ENCODE results near the gene B4GALT3.

B4GALT3 gene

DNA sequence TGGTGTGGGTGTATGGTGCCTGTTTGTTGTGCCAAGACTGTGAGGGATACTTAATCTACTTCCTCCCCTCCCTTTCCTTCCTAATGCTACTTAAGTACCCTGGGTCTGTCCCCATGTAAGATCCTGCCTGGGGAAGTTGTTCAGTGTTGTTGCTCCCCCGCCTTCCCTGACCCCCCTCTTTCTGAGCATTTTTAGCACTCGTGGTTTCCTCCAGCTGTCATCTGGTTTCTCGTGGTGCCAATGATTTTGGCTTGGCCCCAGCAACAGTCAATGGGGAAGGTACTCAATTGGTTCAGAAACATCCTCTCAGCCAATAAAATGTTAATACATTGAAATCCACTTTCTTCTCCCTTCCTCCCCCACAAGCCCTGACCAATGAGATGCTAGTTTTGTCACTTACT is 8.0 kb upstream of the B4GALT3 start:
- Histone ChIP-seq H3K4me1 (ENCODE audit: control insufficient read depth, insufficient read depth, low read length, poor library complexity, severe bottlenecking) (no peaks in the 10 kb centered on the region), H3K4me3 (ENCODE audit: extremely low read depth, insufficient read depth, low read length, poor library complexity, severe bottlenecking) (no peak overlapping the region), H3K9me3 (ENCODE audit: control insufficient read depth, low read length) (no peaks in the 10 kb centered on the region), H3K27ac (ENCODE audit: low read depth, low read length, severe bottlenecking) (no peak overlapping the region), H3K36me3 (ENCODE audit: control insufficient read depth, insufficient read depth, low read length) (no peaks in the 10 kb centered on the region)
- WGBS, 2 experiments (ENCODE audit: insufficient coverage in 2 of 2) = 58 to 60% methylated on average over 2 to 3 of the region's 3 CpGs

GRCh38 chr1:161182214-161182613 is 4.9 kb upstream of the B4GALT3 start:
- Histone ChIP-seq H3K36me3 (ENCODE audit: control insufficient read depth, insufficient read depth, low read length) (no peaks in the 10 kb centered on the region), H3K9me3 (ENCODE audit: control insufficient read depth, low read length) (no peaks in the 10 kb centered on the region), H3K4me1 (ENCODE audit: control insufficient read depth, insufficient read depth, low read length, poor library complexity, severe bottlenecking) (no peaks in the 10 kb centered on the region), H3K4me3 (ENCODE audit: extremely low read depth, insufficient read depth, low read length, poor library complexity, severe bottlenecking) (no peak overlapping the region), H3K27ac (ENCODE audit: low read depth, low read length, severe bottlenecking) (no peak overlapping the region)
- 86% methylated on average over 1 of the region's 1 CpG for WGBS, 2 experiments (ENCODE audit: insufficient coverage in 2 of 2)

DNA sequence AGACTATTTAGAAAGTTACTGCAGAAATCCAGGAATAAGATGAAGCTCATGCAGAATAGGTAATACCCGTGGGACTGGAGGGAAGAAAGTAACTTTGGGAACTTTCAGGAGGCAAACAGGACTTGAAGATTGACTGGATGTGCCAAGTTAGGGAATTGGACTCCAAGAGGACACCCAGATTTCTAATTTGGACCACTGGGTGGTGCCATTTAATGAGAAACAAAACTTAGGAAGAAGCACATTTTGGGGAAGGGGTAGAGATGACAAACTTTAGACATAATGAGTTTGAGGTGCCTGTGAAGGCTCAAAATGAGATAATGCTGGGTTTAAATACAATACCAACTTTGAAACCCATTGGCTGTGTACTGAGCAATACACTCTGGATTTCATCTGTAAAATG is 3.3 kb upstream of the B4GALT3 start:
- no peak overlapping the region for H3K4me3 ChIP-seq (ENCODE audit: extremely low read depth, insufficient read depth, low read length, poor library complexity, severe bottlenecking)
- H3K36me3 ChIP-seq (ENCODE audit: control insufficient read depth, insufficient read depth, low read length) = peaks cover 3% of the 10 kb centered on the region
- WGBS, 2 experiments (ENCODE audit: insufficient coverage in 2 of 2) = 38 to 85% methylated on average over 1 of the region's 1 CpG
- no peaks in the 10 kb centered on the region for H3K9me3 ChIP-seq (ENCODE audit: control insufficient read depth, low read length)
- peaks cover 6% of the 10 kb centered on the region for H3K4me1 ChIP-seq (ENCODE audit: control insufficient read depth, insufficient read depth, low read length, poor library complexity, severe bottlenecking)
- H3K27ac ChIP-seq (ENCODE audit: low read depth, low read length, severe bottlenecking) = no peak overlapping the region

DNA sequence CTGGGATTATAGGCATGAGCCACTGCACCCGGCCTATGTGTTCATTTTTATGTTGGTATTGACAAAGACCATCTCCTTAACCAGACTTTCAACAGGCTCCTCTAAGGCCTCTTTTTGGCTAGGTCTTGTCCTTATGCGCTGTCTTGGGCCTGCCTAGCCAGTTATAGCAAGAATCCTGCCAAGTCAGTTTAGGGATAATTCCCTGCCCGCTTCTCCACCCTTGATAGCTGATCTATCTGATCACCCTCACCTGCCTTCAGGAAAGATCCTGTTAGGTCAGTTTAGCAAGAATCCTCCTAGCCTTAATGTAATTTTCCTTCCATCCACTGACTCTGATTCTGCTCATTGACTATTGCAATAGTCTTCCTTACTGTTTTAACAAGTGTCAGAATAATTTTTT is 2.4 kb upstream of the B4GALT3 start:
- WGBS, 2 experiments (ENCODE audit: insufficient coverage in 2 of 2) = 91 to 100% methylated on average over 2 to 3 of the region's 3 CpGs
- peaks cover 6% of the 10 kb centered on the region for H3K4me1 ChIP-seq (ENCODE audit: control insufficient read depth, insufficient read depth, low read length, poor library complexity, severe bottlenecking)
- peaks cover 11% of the 10 kb centered on the region for H3K36me3 ChIP-seq (ENCODE audit: control insufficient read depth, insufficient read depth, low read length)
- H3K27ac ChIP-seq (ENCODE audit: low read depth, low read length, severe bottlenecking) = no peak overlapping the region
- H3K9me3 ChIP-seq (ENCODE audit: control insufficient read depth, low read length) = no peaks in the 10 kb centered on the region
- no peak overlapping the region for H3K4me3 ChIP-seq (ENCODE audit: extremely low read depth, insufficient read depth, low read length, poor library complexity, severe bottlenecking)

DNA sequence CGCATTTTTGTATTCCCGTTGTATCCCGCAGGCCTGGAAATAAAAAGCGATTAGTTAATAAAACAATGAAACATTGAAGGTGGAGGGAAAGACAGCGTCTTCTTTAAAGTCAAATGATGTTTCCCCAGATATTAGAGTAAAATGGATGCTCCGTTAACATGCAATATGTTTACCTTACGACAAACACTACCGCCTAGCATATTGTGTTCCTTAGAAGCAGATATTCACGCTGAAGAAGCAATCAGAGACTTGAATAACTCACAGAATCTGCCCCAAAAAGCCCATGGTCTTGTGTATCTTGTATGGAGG is 583 bp upstream of the B4GALT3 start:
- H3K4me3 ChIP-seq (ENCODE audit: extremely low read depth, insufficient read depth, low read length, poor library complexity, severe bottlenecking) = peak overlapping the region; percentile 61
- H3K9me3 ChIP-seq (ENCODE audit: control insufficient read depth, low read length) = no peaks in the 10 kb centered on the region
- no peak overlapping the region for H3K27ac ChIP-seq (ENCODE audit: low read depth, low read length, severe bottlenecking)
- peaks cover 28% of the 10 kb centered on the region for H3K36me3 ChIP-seq (ENCODE audit: control insufficient read depth, insufficient read depth, low read length)
- WGBS, 2 experiments (ENCODE audit: insufficient coverage in 2 of 2) = 64 to 68% methylated on average over 5 to 9 of the region's 9 CpGs
- H3K4me1 ChIP-seq (ENCODE audit: control insufficient read depth, insufficient read depth, low read length, poor library complexity, severe bottlenecking) = peaks cover 6% of the 10 kb centered on the region

- 37 to 48% methylated on average over 4 of the region's 17 CpGs for WGBS, 2 experiments (ENCODE audit: insufficient coverage in 2 of 2)
- Histone ChIP-seq H3K4me1 (ENCODE audit: control insufficient read depth, insufficient read depth, low read length, poor library complexity, severe bottlenecking) (peaks cover 6% of the 10 kb centered on the region), H3K9me3 (ENCODE audit: control insufficient read depth, low read length) (no peaks in the 10 kb centered on the region), H3K36me3 (ENCODE audit: control insufficient read depth, insufficient read depth, low read length) (peaks cover 41% of the 10 kb centered on the region), H3K27ac (ENCODE audit: low read depth, low read length, severe bottlenecking) (peak overlapping the region; percentile 67), H3K4me3 (ENCODE audit: extremely low read depth, insufficient read depth, low read length, poor library complexity, severe bottlenecking) (peak overlapping the region; percentile 61)
Observed at GRCh38 chr1:161176468-161177111, 717 bp downstream of the B4GALT3 start.

DNA sequence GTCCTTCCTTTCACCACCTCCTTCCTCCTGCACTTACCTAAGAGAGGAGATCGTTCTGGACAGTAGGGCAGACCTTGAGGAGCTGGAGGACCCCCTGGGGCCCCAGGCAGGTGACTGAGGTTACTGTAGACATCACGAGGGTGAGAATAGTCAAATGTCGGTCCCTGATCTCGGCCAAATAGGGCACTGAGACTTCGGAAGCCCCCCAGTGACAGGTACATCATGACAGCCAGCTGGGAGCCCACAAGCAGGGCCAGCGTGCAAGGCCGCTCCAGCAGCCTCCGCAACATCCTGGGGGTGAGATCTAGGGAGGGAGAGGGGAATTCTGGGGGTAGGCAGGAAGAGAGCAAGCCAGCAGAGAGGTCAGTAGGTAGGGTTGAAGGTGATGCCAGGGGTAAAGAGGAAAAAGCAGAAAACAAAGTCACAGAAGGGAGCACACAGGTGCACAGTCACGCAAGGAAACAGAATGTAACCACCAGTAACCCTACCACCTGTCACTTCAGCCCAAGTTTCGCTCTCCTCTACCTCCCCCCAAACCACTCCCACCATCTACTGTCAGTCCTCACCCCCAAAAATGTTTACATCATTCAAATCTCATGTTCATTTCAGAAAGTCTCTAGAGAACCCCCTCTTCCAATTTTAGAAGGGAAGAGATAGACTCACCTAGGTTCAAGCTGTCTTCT is 1.4 kb downstream of the B4GALT3 start:
- peak overlapping the region; percentile 61 for H3K4me3 ChIP-seq (ENCODE audit: extremely low read depth, insufficient read depth, low read length, poor library complexity, severe bottlenecking)
- no peak overlapping the region for H3K27ac ChIP-seq (ENCODE audit: low read depth, low read length, severe bottlenecking)
- peaks cover 48% of the 10 kb centered on the region for H3K36me3 ChIP-seq (ENCODE audit: control insufficient read depth, insufficient read depth, low read length)
- no peaks in the 10 kb centered on the region for H3K9me3 ChIP-seq (ENCODE audit: control insufficient read depth, low read length)
- 89 to 91% methylated on average over 7 of the region's 10 CpGs for WGBS, 2 experiments (ENCODE audit: insufficient coverage in 2 of 2)
- peaks cover 6% of the 10 kb centered on the region for H3K4me1 ChIP-seq (ENCODE audit: control insufficient read depth, insufficient read depth, low read length, poor library complexity, severe bottlenecking)

GRCh38 chr1:161174911-161175310 is 2.4 kb downstream of the B4GALT3 start:
- H3K4me1 ChIP-seq (ENCODE audit: control insufficient read depth, insufficient read depth, low read length, poor library complexity, severe bottlenecking) = peaks cover 6% of the 10 kb centered on the region
- no peak overlapping the region for H3K27ac ChIP-seq (ENCODE audit: low read depth, low read length, severe bottlenecking)
- H3K4me3 ChIP-seq (ENCODE audit: extremely low read depth, insufficient read depth, low read length, poor library complexity, severe bottlenecking) = no peak overlapping the region
- H3K9me3 ChIP-seq (ENCODE audit: control insufficient read depth, low read length) = no peaks in the 10 kb centered on the region
- peaks cover 55% of the 10 kb centered on the region for H3K36me3 ChIP-seq (ENCODE audit: control insufficient read depth, insufficient read depth, low read length)
- 96 to 100% methylated on average over 10 to 11 of the region's 11 CpGs for WGBS, 2 experiments (ENCODE audit: insufficient coverage in 2 of 2)

DNA sequence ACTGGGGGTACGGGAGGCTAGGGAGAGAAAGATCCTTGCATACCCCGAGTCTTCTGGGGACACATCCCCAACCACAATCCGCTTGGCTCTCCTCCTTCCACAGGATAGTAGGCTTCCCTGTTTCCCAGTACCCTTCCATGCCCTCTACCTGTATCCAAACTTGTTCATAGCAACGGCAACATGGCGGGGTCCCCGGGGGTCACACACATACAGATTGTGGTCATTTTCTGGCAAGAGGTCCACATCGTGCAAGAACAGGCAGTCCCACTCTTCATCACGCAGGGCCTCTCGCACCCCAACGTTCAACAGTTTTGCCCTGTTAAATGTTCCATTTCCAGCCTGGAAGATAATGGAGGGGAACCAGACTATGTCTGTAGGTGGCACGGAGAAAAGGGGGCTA is 3.6 kb downstream of the B4GALT3 start:
- WGBS, 2 experiments (ENCODE audit: insufficient coverage in 2 of 2) = 94 to 96% methylated on average over 6 to 11 of the region's 11 CpGs
- Histone ChIP-seq H3K9me3 (ENCODE audit: control insufficient read depth, low read length) (no peaks in the 10 kb centered on the region), H3K36me3 (ENCODE audit: control insufficient read depth, insufficient read depth, low read length) (peaks cover 66% of the 10 kb centered on the region), H3K27ac (ENCODE audit: low read depth, low read length, severe bottlenecking) (no peak overlapping the region), H3K4me3 (ENCODE audit: extremely low read depth, insufficient read depth, low read length, poor library complexity, severe bottlenecking) (no peak overlapping the region), H3K4me1 (ENCODE audit: control insufficient read depth, insufficient read depth, low read length, poor library complexity, severe bottlenecking) (peaks cover 6% of the 10 kb centered on the region)

GRCh38 chr1:161172776-161173376 is 4.4 kb downstream of the B4GALT3 start:
- Histone ChIP-seq H3K9me3 (ENCODE audit: control insufficient read depth, low read length) (no peaks in the 10 kb centered on the region), H3K27ac (ENCODE audit: low read depth, low read length, severe bottlenecking) (no peak overlapping the region), H3K4me3 (ENCODE audit: extremely low read depth, insufficient read depth, low read length, poor library complexity, severe bottlenecking) (no peak overlapping the region), H3K4me1 (ENCODE audit: control insufficient read depth, insufficient read depth, low read length, poor library complexity, severe bottlenecking) (peaks cover 6% of the 10 kb centered on the region), H3K36me3 (ENCODE audit: control insufficient read depth, insufficient read depth, low read length) (peaks cover 69% of the 10 kb centered on the region)
- 93 to 100% methylated on average over 1 to 3 of the region's 4 CpGs for WGBS, 2 experiments (ENCODE audit: insufficient coverage in 2 of 2)

- no peak overlapping the region for H3K4me3 ChIP-seq (ENCODE audit: extremely low read depth, insufficient read depth, low read length, poor library complexity, severe bottlenecking)
Observed at GRCh38 chr1:161172349-161172748, 5.0 kb downstream of the B4GALT3 start.

More at GRCh38 chr1:161172349-161172748, 5.0 kb downstream of the B4GALT3 start:
- Histone ChIP-seq H3K36me3 (ENCODE audit: control insufficient read depth, insufficient read depth, low read length) (peaks cover 70% of the 10 kb centered on the region), H3K4me1 (ENCODE audit: control insufficient read depth, insufficient read depth, low read length, poor library complexity, severe bottlenecking) (peaks cover 6% of the 10 kb centered on the region), H3K27ac (ENCODE audit: low read depth, low read length, severe bottlenecking) (no peak overlapping the region), H3K9me3 (ENCODE audit: control insufficient read depth, low read length) (no peaks in the 10 kb centered on the region)
- no CpG with 5 or more reads among the region's 1 CpG for WGBS, 2 experiments (ENCODE audit: insufficient coverage in 2 of 2)

Measured in mesodermal cell (in vitro differentiated cells).